Suppressor macrophage treated with lipopolysaccharide for 4 hours (primary cell): ENCODE data around the gene SNX10.
A peak's percentile ranks its signal among the peaks of the same experiment; 100 is the strongest.

Experiments
- DNase-seq: peaks from one replicate; pipeline ENCODE4 v3.0.0-alpha.2; 2020

The SNX10 gene

DNA sequence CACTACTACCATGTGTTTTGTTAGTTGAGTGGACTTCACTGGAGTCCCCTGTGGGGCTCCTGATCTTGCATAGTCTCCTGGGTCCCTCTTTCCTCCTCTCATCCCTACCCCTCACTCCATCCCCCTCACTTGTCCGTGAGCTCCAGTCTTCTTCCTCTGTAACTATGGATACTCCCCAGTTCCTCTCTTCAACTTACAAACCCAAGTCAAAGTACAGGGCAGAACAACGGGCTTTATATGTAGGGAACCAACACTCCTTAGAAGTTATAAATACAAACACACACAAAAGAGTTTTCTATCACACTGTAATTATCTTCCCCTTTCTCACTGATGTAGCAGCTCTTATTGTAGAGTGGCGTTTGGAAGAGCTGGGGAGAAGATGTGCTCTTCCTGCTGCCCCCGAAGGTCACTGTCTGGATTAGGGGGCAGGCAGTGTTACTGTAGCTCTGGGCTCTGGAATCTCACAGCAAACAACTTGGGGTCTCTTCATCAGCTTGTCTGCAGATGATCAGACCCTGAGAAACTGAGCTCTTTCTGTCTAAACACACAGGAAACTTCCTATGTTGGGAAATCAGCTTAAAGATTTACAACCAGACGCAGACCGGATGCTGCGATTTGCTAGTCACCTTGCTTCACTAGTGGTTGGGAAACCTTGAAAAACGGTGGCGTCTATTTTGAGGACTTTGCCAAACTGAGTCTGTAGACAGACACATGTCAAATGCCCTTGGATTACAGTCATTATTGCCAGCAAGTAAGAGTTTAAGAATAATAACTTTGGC, 13.6 kb downstream of the SNX10 start:
- DNase-seq, result peak; percentile 90

DNA sequence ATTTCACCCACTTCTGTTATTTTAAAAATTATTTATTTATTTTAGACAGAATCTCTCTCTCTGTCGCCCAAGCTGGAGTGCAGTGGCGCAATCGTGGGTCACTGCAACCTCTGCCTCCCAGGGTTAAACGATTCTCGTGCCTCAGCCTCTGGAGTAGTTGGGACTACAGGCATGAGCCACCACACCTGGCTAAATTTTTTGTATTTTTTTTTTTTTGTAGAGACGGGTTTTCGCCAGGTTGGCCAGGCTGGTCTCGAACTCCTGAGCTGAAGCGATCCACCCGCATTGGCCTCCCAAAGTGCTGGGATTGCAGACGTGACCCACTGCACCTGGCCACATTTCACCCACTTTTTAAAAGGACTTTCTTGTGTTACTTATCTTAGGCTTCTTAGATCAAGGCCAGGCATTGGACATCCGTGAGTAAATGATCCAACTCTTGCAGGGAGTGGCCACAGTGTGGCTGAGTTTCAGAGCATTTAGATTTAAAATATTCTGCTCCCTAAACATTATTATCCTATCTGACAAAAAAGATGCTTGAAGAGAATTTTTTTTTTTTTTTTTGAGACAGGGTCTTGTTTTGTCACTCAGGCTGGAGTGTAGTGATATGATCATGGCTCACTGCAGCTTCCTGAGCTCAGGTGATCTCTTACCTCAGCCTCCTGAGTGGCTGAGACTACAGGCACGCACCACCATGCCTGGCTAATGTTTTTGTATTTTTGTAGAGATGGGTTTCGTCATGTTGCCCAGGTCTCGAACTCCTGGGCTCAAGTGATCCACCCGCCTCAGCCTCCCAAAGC, 14.4 kb downstream of the SNX10 start:
- no peak for DNase-seq

DNA sequence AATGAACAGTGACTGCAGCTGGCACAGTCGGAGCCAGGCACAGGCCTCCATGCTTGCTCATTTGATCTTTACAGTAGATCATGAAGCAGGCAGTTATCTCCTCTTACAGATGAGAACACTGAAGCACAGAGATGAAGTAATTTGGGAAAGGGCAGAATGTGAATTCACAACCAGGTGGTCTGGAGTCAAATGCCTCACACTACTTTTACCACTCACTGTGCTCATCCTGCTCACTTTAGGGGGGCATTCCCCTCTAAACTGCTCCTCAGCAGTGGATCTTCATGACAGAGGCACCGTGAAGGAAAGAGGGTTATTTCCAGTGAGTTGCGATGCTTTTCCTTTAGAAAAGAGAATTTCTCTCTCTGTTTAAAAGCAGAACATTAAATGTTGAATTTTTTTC, 15.1 kb downstream of the SNX10 start:
- DNase-seq, result peak; percentile 52

DNA sequence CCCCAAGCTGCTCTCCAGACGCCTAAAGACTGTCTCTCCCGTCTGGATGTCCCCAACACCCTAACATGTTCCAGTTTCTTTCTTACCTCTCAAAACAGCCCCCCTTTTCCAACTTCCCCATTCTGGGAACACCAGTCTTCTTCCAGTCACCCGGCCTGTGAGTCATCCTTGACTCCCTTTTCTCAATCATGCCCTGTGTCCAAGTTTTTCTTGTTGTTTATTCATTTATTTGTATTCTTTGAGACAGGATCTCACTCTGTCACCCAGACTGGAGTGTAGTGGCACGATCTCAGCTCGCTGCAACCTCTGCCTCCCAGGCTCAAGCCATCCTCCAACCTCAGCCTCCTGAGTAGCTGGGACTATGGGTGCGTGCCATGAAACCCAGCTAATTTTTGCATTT, 15.6 kb downstream of the SNX10 start:
- peak; percentile 95 for DNase-seq

DNA sequence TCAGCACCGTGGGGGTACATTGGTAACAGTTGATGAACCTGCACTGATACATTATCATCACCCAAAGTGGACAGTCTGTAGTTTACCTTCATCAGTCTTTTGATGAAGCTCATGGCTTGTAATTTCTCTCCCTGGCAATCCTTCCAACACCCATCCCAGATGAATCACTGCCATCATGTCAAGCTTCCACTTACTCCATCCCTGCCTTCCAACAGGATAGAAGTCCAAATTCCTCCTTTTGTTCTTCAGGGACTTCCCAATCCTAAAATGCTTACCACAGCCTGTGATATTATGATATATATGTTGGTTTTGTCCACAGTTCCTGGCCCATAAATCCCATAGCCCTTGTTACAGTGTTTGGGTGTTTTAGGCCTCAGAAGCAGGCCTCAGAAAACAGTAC, 16.1 kb downstream of the SNX10 start:
- no peak for DNase-seq

DNA sequence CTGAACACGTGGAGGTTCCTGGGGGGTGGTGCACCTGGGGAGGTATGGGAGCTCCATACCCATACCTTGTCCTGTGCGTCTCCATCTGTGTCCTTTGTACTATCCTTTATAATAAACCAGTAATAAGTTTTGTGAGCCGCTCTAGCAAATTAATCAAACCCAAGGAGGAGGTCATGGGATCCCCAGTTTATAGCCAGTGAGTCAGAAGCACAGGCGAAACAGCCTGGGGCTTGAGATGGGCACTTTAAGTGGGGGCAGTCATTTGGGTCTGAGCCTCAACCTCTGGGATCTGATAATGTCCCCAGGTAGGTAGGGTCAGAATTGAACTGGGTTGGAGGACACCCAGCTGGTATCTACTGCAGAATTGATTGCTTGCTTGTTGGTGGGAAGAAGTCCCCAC, 16.9 kb downstream of the SNX10 start:
- no peak for DNase-seq

DNA sequence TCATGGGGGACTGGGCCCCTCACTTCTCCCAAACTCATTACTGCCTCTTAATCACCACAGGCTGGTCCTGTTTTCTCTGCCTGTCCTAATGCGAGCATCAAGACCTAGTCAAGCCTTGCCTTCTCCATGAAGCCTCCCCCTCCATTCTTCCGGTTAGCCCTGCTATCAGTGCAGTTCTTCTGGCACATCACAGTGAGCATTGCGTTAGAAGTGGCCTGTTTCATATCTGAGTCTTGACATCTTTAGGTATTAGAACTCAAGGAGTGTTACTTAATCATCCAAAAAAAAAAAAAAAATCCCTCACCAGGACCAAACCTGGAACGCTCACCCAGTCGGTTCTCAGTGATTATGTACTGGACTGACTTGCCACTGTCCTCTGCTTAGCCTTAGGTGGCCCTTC, 17.4 kb downstream of the SNX10 start:
- no peak for DNase-seq

DNA sequence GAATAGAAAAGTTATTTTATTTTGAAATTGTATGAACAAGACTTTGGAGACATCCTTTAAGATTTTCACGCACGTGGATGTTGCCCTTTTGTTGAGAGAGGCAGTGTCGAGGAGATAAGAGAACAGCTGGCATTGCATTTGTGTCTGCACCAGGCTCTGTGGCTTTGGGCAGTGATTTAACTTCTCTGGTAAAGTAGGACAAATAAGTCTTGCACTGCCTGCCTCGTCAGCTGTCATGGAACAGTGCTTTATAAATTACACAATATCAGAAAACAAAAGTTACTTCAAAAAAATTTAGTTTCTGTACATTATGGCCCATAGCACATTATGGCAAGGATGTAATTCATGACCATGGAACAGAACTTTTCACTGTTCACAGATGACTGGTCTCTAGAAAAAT, 20.1 kb downstream of the SNX10 start:
- peak; percentile 63 for DNase-seq

DNA sequence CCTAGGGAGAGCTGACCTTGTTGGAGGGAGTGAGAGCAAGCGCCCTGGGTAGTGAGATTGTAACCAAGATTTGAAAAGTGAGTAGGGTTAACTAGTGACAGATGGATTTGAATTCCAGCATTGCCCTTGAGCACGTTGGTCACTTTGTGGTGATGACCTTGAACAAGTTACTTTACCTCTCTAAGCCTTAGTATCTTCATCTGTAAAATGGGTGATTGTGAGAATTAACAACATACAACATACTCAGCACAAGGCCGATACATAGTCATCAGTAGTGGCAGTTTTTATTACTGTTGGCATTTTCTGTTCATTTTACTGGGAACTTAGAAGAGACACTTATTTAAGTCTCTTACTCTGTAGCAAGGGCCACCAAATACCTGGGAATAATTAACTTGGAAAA, 25.5 kb downstream of the SNX10 start:
- DNase-seq, result no peak

DNA sequence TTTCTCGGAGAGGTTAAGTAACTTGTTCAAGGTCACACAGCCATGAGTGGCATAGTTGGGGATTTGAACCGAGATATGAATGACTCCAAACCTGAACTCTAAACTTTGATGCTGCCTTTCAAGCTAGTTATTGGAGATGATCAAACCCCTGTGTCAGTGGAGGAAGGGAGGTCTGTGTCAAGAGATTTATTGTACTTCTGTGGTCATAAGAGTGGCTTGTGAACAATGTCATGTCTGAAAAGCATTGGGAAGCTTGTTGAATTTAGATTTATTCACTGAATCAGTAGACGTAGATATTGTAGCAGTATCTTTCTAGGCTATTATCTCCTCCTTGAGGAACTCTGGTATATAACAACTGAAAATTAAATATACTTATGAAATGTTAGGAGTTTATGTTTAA, 27.3 kb downstream of the SNX10 start:
- DNase-seq, result no peak

DNA sequence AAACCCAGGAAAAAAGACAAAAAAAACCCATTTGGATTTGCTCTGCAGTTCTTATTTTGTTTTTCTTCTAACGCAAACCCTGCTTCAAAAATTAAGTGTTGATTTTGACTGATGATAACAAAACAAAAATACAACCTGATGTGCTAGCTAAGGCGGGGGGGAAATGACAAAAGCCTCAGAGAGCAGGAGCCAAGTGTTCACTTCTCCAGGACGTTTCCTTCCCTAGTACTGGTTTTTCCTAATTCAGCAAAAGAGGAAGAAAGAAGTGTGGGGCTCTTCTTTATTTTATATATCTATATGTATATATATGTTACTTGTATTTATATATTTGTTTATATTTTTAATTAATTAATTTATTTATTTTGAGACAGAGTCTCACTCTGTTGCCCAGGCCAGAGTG, 28.0 kb downstream of the SNX10 start:
- DNase-seq, result peak; percentile 41

DNA sequence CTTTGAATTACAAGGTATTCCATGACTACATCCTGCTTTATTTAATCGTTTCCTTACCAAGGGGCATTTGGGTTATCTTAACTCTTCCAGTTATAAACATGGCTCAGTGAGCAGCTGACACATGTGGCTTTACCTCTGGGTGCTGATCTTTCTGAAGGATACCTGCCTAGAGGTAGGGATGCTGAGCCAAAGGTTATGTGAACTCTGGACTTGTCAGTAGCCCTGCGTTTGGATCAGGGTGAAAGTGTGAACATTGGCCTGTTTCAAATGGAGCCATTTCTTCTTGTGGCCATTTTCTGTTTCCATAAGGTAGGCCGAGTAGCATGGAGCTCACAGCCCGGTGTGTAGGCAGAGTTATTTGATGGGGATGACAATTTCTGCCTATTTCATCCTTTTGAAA, 29.2 kb downstream of the SNX10 start:
- no peak for DNase-seq

DNA sequence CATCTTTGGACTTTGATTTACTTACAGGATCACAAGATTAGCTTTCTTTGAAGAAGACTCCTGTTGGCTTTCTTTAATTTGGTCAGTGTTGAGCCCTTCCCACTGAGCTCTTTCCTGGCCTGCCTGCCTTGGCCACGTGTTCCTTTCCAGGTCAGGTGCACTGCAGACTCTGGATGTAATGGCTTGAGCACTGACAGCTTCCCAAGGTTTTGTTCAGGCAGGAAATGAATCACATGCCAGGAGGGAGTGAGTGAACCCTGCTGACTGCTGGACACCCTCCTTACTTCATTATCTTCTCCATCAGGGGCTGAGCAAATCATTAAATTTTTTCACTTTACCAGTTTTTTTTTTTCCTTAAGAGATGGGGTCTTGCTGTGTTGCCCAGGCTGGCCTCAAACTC, 29.8 kb downstream of the SNX10 start:
- DNase-seq, result no peak

DNA sequence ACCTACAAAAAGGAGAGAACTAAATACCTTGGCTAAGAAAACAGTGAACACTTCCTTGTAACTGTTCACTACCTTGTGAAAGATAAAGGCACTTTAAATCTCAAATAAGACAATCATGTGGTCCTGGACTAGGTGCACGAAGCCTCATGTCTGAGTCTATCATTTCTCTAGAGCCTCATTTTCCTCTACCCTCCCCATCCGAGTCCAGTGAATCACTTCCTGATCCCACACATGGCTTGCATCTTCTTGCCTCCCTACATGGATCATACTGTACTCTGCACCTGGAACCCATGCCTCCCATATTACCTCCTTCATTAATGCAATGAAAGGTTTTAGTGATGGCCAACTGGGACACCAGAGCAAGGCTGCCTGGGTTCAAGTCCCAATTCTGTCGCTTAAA, 34.5 kb downstream of the SNX10 start:
- DNase-seq, result no peak

DNA sequence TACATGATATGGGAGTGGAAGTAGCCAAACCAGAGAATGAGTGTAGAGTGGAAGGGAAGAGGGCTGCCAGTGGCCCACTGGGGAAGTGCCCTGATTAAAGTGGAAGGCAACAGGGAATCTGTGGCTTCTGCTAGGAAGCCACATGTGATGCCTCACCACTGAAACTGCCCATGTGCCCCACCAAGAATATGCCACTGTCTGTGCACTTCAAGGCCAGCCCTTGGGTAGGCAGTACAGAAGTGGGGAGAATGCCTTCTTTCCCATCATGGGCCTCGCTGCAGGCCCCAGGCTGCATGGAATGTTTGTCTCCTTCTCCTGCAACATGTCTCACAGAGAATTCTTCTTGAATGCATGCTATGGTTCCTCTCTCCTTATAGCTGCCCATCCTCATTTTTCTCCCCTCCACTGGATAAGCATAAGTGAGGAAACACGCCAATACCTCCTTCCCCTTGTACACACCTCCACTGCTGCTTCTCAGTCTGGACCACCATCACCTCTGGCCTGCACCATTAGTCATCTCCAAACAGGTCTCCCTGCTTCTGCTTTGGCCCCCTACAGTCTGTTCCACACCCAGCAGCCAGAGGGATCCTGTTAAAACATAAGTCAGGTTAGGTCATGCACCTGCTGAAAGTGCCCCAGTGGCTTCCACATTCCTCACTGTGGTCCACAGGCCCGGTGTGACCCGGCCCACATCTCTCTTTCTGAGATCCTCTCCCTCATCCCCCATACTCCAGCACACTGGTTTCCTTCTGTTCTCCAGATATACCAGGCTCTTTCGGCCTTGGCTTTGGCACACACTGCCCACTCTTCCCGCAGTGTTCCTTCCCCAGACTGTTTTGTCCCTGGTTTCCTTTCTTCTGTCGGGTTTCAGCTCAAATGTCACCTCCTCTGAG, 37.1 kb downstream of the SNX10 start:
- no peak for DNase-seq

DNA sequence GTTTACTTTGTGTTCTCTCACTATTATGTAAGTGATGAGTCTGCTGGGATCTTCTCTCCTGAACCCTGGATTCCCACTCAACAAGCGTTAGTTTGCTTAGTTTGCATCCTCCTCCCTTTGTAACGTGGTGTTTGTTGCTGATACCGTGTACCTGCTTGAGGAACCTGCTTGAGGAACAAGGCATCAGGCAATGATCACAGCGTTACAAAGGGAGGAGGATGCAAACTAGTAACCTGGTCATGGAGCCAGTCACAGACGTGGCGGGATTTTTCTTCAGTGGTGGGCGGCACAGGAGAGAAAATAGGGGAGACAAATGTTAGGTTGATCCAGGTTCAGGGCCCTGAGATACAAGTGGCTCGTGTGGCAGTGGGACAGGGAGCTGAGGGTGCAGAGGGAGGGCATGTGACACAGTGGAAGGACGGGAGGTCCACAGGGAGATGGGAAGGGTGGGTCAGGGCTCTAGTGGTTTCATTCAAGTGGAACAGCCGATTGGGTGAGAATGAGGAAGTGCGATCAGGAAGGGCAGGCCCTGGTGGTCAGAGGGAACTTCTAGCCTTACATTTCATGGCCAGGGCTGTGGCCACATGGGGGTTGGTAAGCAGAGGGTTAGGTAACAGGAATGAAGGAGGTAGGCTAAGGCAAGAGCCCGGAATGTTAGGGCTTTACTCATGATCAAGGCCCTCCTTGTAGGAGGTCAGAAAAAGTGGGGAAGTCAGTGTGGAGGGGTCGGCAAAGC, 38.0 kb downstream of the SNX10 start:
- DNase-seq, result peak; percentile 89

DNA sequence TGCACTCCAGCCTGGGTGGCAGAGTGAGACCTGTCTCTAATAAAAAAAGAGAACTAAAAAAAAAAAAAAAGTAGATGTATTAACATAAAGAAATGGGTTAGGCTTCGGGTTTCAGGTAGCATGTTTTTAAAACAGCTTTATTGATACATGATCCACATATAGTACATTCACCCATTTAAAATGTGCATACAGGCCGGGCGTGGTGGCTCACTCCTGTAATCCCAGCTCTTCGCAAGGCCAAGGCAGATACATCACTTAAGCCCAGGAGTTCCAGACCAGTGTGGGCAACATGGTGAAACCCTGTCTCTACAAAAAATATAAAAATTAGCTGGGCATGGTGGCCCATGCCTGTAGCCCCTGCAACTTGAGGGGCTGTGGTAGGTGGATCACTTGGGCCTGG, 39.5 kb downstream of the SNX10 start:
- DNase-seq, result no peak

DNA sequence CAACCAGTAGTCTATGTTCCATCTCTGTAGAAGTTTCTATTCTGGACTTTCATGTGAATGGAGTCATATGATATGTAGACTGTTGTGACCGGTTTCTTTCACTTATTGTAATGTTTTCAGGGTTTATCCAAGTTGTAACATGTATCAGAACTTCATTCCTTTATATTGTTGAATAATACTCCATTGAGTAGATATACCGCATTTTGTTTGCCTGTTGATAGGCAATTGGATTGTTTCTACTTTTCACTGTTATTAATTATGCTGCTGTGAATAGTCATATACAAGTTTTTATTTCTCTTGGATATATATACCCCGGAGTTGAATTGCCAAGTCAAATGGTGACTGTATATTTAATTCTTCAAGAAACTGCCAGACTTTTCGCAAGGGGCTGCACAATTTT, 40.1 kb downstream of the SNX10 start:
- DNase-seq, result no peak

DNA sequence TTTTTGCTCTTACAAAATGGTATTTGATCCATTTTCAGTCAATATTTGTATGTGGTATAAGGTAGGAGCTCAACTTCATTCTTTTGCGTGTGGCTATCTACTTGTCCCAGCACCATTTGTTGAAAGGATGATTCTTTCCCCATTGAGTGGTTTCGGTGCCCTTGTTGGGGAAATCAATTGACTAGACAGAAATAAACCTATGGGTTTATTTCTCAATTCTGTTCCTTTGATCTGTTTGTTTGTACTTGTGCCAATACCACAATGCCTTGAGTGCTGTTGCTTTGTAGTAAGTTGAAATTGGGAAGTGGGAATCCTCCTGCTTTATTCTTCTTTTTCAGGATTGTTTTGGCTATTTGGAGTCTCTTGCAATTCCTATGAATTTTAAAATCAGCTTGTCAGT, 41.0 kb downstream of the SNX10 start:
- no peak for DNase-seq

DNA sequence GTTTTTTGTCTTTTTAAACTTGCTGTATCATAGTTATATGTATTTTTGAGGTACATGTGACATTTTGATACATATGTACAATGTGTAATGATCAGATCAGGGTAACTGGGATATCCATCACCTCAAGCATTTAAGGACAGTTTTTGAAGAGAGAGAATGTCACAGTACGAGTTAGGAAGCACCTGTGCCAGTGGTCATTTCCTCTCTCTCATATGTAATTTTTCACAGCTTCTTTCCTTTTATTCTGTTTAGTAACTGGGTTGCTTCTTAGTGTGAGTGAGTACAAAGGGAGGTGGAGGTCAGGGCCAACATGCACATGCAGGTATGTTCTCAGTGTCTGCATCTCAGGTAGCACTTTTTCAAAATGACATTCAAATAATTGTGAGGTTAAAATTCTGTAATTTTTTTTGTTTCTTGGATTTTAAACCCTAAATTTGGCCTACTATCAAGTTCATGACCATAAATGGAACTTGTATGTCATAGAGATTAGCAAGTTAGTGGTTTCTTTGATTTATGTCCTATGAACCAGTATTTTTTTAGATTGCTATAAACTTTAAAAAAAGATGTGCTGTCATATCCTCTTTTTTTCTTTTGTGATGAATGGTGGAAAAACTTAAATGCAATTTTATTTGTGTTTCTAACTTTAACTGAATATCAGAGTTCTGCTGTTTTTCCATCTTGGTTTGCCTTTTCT, 42.7 kb downstream of the SNX10 start:
- no peak for DNase-seq

DNA sequence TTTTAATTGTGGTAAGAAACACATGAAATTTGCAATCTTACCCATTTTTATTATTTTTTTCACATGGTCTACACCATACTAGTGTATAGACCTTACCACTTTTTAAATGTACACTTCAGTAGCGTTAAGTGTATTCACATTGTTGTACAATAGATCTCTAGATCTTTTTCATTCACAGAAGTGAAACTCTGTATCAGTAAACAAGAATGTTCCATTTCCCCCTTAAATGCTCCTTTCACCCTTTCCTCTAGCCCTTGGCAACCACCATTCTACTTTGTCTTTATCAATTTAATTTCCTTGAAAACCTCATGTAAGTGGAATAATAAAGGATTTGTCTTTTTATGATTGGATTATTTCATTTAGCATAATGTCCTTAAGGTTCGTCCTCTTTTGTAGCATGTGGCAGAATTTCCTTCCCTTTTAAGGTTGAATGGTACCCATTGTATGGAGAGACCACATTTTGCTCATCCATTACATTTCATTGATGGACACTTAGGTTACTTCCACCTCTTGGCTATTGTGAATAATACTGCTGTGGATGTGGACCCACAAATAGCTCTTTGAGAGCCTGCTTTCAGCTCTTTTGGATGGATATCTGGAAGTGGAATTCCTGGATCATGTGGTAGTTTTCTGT, 45.7 kb downstream of the SNX10 start:
- no peak for DNase-seq
